ENCODE measurements around the gene SRGAP3.

Gene SRGAP3

DNA sequence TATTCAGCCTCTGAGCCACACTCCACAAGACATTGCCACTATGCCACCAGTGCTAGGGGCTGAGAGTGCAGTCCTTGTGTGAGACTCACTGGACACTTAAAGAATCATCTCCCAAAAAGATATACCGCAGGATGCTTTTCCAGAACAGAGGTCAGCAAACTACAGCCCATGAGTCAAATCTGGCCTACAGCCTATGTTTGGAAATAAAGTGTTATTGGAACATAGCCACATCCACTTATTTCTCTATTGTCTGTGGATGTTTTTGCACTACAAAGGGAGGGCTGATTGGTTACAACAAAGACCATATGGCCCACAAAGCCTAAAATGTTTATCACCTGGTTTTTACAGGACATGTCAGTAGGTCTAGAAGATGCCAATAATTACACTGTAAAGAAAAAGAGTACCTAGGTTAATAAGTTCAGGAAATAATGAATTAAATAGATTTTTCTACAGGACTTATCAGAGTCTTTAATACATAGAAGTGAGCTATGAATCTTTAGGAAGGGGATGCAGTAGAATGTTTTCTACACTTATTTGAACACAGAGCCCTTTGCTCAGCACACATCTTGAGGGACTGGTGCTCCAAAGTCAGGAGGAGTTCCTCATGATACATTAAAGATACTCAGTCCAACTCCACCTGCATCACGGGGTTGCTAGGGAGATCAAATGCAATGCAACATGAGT is 26.3 kb downstream of the SRGAP3 start:
- no peaks in the 10 kb centered on the region for H3K36me3 ChIP-seq (ENCODE audit: insufficient read depth)
- H3K79me2 ChIP-seq (ENCODE audit: insufficient read depth, low read depth), result no peaks in the 10 kb centered on the region
- no peak overlapping the region for H3K9ac ChIP-seq
- no peak overlapping the region for H3K4me2 ChIP-seq
- no peaks in the 10 kb centered on the region for H3K27me3 ChIP-seq (ENCODE audit: insufficient read depth, low read depth)
- H2AFZ ChIP-seq (ENCODE audit: low read depth), result no peak overlapping the region
- H3K4me3 ChIP-seq (IDR thresholded peaks at IDR 0.05; ENCODE audit: insufficient read depth, low read depth, low read length), result no peak overlapping the region
- no peaks in the 10 kb centered on the region for H4K20me1 ChIP-seq (ENCODE audit: insufficient read depth)
- H3K27ac ChIP-seq, result no peak overlapping the region
- no peaks in the 10 kb centered on the region for H3K4me1 ChIP-seq (ENCODE audit: low read depth, poor library complexity, severe bottlenecking)
- TF ChIP-seq, protein P1, sequence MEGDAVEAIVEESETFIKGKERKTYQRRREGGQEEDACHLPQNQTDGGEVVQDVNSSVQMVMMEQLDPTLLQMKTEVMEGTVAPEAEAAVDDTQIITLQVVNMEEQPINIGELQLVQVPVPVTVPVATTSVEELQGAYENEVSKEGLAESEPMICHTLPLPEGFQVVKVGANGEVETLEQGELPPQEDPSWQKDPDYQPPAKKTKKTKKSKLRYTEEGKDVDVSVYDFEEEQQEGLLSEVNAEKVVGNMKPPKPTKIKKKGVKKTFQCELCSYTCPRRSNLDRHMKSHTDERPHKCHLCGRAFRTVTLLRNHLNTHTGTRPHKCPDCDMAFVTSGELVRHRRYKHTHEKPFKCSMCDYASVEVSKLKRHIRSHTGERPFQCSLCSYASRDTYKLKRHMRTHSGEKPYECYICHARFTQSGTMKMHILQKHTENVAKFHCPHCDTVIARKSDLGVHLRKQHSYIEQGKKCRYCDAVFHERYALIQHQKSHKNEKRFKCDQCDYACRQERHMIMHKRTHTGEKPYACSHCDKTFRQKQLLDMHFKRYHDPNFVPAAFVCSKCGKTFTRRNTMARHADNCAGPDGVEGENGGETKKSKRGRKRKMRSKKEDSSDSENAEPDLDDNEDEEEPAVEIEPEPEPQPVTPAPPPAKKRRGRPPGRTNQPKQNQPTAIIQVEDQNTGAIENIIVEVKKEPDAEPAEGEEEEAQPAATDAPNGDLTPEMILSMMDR (conservative IDR thresholded peaks at IDR 0.05; ENCODE audit: low read depth, low read length), result no peak

DNA sequence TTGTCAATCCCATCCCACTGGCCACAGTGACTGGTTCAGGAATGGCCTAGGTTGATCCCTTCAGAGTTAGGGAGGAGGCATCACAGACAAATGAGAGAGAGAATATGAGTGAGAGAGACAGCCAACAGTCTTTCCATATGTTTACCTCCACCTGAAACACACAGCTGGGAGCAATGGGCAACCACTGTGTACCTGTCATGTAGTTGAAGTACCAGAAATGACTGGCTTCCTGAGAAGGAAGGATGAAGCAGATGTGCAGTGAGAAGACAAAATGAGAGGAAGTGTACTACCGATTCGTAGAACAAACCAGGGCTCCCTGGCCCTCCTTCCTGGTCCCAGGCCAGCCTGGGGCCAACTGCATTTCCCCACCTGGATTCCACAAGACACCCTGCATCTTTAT is 27.4 kb downstream of the SRGAP3 start:
- Histone ChIP-seq H3K9ac (no peak overlapping the region), H2AFZ (ENCODE audit: low read depth) (no peak overlapping the region), H3K4me2 (no peak overlapping the region), H3K4me1 (ENCODE audit: low read depth, poor library complexity, severe bottlenecking) (no peaks in the 10 kb centered on the region), H3K27me3 (ENCODE audit: insufficient read depth, low read depth) (no peaks in the 10 kb centered on the region), H3K79me2 (ENCODE audit: insufficient read depth, low read depth) (no peaks in the 10 kb centered on the region), H4K20me1 (ENCODE audit: insufficient read depth) (no peaks in the 10 kb centered on the region), H3K4me3 (IDR thresholded peaks at IDR 0.05; ENCODE audit: insufficient read depth, low read depth, low read length) (no peak overlapping the region), H3K36me3 (ENCODE audit: insufficient read depth) (no peaks in the 10 kb centered on the region), H3K27ac (no peak overlapping the region)
- TF ChIP-seq, protein P1 (conservative IDR thresholded peaks at IDR 0.05; ENCODE audit: low read depth, low read length), result no peak

DNA sequence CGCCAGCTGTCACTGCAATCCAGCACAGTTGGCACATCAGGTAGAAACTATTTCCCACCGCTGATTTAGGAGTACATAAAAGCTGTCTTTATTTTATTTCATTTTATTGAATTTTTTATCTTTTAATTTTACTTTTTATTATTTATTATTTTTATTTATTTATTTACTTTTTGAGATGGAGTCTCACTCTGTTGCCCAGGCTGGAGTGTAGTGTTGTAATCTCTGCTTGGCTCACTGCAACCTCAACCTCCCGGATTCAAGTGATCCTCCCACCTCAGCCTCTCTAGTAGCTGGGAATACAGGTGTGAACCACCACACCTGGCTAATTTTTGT is 31.0 kb downstream of the SRGAP3 start:
- Histone ChIP-seq H3K27ac (no peak overlapping the region), H3K4me3 (IDR thresholded peaks at IDR 0.05; ENCODE audit: insufficient read depth, low read depth, low read length) (no peak overlapping the region), H3K4me2 (no peak overlapping the region), H4K20me1 (ENCODE audit: insufficient read depth) (no peaks in the 10 kb centered on the region), H3K36me3 (ENCODE audit: insufficient read depth) (no peaks in the 10 kb centered on the region), H2AFZ (ENCODE audit: low read depth) (no peak overlapping the region), H3K79me2 (ENCODE audit: insufficient read depth, low read depth) (no peaks in the 10 kb centered on the region), H3K27me3 (ENCODE audit: insufficient read depth, low read depth) (no peaks in the 10 kb centered on the region), H3K9ac (no peak overlapping the region), H3K4me1 (ENCODE audit: low read depth, poor library complexity, severe bottlenecking) (no peaks in the 10 kb centered on the region)
- TF ChIP-seq, protein P1 (conservative IDR thresholded peaks at IDR 0.05; ENCODE audit: low read depth, low read length), result no peak

DNA sequence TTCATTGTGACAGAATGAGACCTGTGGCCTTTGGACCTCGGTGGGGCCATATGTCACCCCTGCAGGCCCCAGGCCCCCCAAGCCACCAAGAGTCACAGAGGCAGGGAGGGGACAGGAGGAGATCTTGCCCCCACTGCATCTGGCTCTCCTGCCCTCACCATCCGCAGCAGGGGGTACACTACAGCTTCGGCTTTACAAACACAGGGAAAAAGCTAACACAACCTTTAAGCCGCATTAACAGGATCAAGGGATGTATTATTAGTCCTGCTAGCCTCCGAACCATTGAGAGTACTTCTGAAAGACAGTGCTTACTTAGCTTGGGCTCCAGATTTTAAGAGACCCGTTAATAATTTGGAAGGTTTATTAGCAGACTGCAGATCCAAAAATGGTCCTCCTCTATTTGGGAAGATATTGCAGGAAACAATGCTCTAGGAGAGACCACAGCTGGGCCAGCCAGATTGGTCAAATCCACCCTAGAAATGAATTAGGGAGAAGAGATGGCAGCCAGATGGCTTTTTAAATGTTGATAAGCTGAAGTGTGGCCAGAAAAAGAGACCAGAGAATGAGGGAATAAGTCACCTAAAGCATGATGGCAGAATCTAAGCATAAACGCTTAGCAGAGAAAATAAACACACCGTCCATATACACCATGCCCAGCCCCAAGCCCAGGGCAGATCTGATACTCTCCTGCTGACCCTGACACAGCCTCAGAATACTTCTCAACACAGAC is 31.5 kb downstream of the SRGAP3 start:
- TF ChIP-seq, protein P1 (conservative IDR thresholded peaks at IDR 0.05; ENCODE audit: low read depth, low read length), result no peak
- Histone ChIP-seq H4K20me1 (ENCODE audit: insufficient read depth) (no peaks in the 10 kb centered on the region), H3K4me2 (no peak overlapping the region), H3K27ac (no peak overlapping the region), H3K36me3 (ENCODE audit: insufficient read depth) (no peaks in the 10 kb centered on the region), H2AFZ (ENCODE audit: low read depth) (no peak overlapping the region), H3K4me1 (ENCODE audit: low read depth, poor library complexity, severe bottlenecking) (no peaks in the 10 kb centered on the region), H3K79me2 (ENCODE audit: insufficient read depth, low read depth) (no peaks in the 10 kb centered on the region), H3K9ac (no peak overlapping the region), H3K4me3 (IDR thresholded peaks at IDR 0.05; ENCODE audit: insufficient read depth, low read depth, low read length) (no peak overlapping the region), H3K27me3 (ENCODE audit: insufficient read depth, low read depth) (no peaks in the 10 kb centered on the region)

Data from KMS-11 (cell line).